AG04449 (cell line): ENCODE measurements around the gene ANKFN1.

Experiments
- CTCF ChIA-PET: fragments of 350-600 bp; formaldehyde crosslinking; extraction: SDS; loops from one replicate; lab custom pipeline; 2021; ENCODE audit warnings: antibody characterized with exemption; lab: Yijun Ruan, JAX
- POLR2A ChIA-PET: fragments of 400-600, 350-600 bp; formaldehyde crosslinking; extraction: SDS; loops from one replicate; lab custom pipeline; 2020; ENCODE audit warnings: antibody characterized with exemption, inconsistent platforms; lab: Yijun Ruan, JAX
- DNase-seq: peaks from one replicate; pipeline ENCODE4 v3.0.0-alpha.2; 2010; ENCODE audit warnings: low read depth, low spot score
- H3K4me3 ChIP-seq: 2 replicates; pipeline ENCODE4 v1.5.1; 2011; ENCODE audit warnings: low read depth, mild to moderate bottlenecking, control low read depth, low read length
- TF ChIP-seq, protein P1 (sequence below): IDR thresholded peaks from one replicate; pipeline ENCODE4 v1.5.1; 2011; ENCODE audit warnings: mild to moderate bottlenecking, moderate library complexity, low read length, control low read depth, inconsistent platforms; ENCODE audit not compliant: insufficient read depth; ENCODE audit errors: missing control alignments

ANKFN1 gene

DNA sequence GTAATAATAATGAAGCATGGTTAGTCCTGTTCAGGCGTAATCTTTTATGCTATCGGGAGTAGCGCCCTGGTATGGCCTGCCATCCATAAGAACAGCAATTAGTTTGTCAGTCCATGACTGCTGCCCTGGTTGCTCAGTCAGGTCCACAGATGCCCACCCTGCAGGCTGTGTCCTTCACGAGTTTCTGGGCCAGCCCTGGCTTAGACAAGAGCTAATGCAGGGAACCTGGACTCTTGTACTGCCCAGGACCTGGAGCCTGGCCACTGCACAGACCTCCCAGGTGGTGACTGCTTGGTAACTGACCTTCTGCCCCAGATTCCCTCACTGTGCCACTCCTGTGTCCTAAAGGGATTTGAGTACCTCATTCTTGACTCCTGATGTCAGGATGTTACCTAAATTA lies 279.2 kb downstream of the ANKFN1 start:
- no peak overlapping the region for H3K4me3 ChIP-seq
- TF ChIP-seq, protein P1, sequence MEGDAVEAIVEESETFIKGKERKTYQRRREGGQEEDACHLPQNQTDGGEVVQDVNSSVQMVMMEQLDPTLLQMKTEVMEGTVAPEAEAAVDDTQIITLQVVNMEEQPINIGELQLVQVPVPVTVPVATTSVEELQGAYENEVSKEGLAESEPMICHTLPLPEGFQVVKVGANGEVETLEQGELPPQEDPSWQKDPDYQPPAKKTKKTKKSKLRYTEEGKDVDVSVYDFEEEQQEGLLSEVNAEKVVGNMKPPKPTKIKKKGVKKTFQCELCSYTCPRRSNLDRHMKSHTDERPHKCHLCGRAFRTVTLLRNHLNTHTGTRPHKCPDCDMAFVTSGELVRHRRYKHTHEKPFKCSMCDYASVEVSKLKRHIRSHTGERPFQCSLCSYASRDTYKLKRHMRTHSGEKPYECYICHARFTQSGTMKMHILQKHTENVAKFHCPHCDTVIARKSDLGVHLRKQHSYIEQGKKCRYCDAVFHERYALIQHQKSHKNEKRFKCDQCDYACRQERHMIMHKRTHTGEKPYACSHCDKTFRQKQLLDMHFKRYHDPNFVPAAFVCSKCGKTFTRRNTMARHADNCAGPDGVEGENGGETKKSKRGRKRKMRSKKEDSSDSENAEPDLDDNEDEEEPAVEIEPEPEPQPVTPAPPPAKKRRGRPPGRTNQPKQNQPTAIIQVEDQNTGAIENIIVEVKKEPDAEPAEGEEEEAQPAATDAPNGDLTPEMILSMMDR, result no peak
- ChIA-PET POLR2A (no interaction called here), CTCF (interaction anchor here (1.2 kb wide), 1 partner anchor 48 kb away, joined by 3 read pairs; no protein-coding TSS in a partner anchor)
- DNase-seq, result no peak

GRCh38 chr17:56434610-56435009 lies 281.3 kb downstream of the ANKFN1 start:
- ChIA-PET POLR2A (no interaction called here), CTCF (no interaction called here)
- no peak overlapping the region for H3K4me3 ChIP-seq
- no peak for DNase-seq
- TF ChIP-seq, protein P1, result no peak

- H3K4me3 ChIP-seq, result no peak overlapping the region
- TF ChIP-seq, protein P1, result no peak
- no peak for DNase-seq
- ChIA-PET POLR2A (no interaction called here), CTCF (no interaction called here)
These were observed 282.9 kb downstream of the ANKFN1 start for GRCh38 chr17:56436142-56436541.

GRCh38 chr17:56440419-56440818 lies 287.1 kb downstream of the ANKFN1 start:
- TF ChIP-seq, protein P1, result no peak
- CTCF ChIA-PET, result no interaction called here
- POLR2A ChIA-PET, result no interaction called here
- H3K4me3 ChIP-seq, result no peak overlapping the region
- no peak for DNase-seq

GRCh38 chr17:56441308-56441707 lies 288.0 kb downstream of the ANKFN1 start:
- TF ChIP-seq, protein P1, result no peak
- peak; percentile 54 for DNase-seq
- no peak overlapping the region for H3K4me3 ChIP-seq
- ChIA-PET CTCF (no interaction called here), POLR2A (no interaction called here)

DNA sequence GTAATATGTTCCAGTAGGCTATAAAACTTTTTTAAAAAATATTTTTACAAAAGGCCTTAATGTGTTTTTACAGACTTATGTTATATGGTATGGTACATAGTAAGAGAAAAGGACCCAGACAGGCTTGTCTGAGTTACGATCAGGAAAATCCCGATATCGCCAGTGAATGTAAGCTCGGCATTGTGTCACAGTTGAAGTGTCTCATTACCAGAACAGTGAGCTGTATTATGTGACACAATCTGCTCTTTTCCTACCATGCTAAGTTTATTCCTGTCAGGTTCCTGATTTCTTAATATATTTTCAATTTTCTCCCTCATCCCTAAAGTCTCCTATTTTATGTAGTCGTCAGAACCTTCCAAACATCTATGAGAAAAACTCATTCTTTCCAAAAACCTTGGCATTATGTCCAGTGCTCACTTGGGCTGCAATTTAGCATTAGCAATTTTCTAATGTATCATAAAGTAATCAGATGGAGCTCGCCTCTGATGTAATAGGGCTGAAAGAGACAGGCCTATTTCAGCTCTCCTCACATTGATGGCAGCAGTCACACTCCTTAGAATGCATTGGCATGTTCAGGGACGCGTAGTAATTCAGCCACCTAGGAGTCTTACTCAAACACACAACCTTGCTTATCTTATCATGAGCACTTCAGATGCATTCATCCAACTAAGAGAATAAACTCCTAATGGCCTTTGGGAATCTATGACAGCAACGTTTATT lies 292.6 kb downstream of the ANKFN1 start:
- ChIA-PET CTCF (no interaction called here), POLR2A (no interaction called here)
- TF ChIP-seq, protein P1, result no peak
- DNase-seq, result no peak
- no peak overlapping the region for H3K4me3 ChIP-seq
